GM18873 (cell line): ENCODE results near the gene CXCR6.

Source experiments
- ATAC-seq: cut with Tn5 transposase; IDR thresholded peaks from one replicate; pipeline ENCODE4 v1.9.1; 2021; ENCODE audit warnings: mild to moderate bottlenecking, moderate library complexity, moderate number of reproducible peaks; ENCODE audit not compliant: unreplicated experiment, low FRiP score

CXCR6 gene

GRCh38 chr3:45966371-45966791, 23.1 kb downstream of the CXCR6 start:
- no peak for ATAC-seq

GRCh38 chr3:45966950-45967640, 23.8 kb downstream of the CXCR6 start:
- no peak for ATAC-seq

- no peak for ATAC-seq
These were observed 24.5 kb downstream of the CXCR6 start for GRCh38 chr3:45967724-45968123.

GRCh38 chr3:45968149-45968548, 24.9 kb downstream of the CXCR6 start:
- ATAC-seq = no peak

GRCh38 chr3:45968706-45969105, 25.4 kb downstream of the CXCR6 start:
- no peak for ATAC-seq

GRCh38 chr3:45969116-45969515, 25.9 kb downstream of the CXCR6 start:
- ATAC-seq = no peak

- no peak for ATAC-seq
These were observed 26.7 kb downstream of the CXCR6 start for GRCh38 chr3:45969953-45970352.

GRCh38 chr3:45972534-45973402, 29.5 kb downstream of the CXCR6 start:
- no peak for ATAC-seq

GRCh38 chr3:45974686-45975085, 31.4 kb downstream of the CXCR6 start:
- no peak for ATAC-seq

- ATAC-seq = no peak
These were observed 32.4 kb downstream of the CXCR6 start for GRCh38 chr3:45975686-45976085.

- no peak for ATAC-seq
These were observed 33.2 kb downstream of the CXCR6 start for GRCh38 chr3:45976191-45977091.

- ATAC-seq = no peak
These were observed 34.9 kb downstream of the CXCR6 start for GRCh38 chr3:45978006-45978761.

GRCh38 chr3:45979378-45979777, 36.1 kb downstream of the CXCR6 start:
- ATAC-seq = no peak

- no peak for ATAC-seq
These were observed 37.1 kb downstream of the CXCR6 start for GRCh38 chr3:45980229-45980813.

- no peak for ATAC-seq
These were observed 37.6 kb downstream of the CXCR6 start for GRCh38 chr3:45980819-45981218.

GRCh38 chr3:45981346-45982074, 38.2 kb downstream of the CXCR6 start:
- ATAC-seq = no peak

- no peak for ATAC-seq
These were observed 40.5 kb downstream of the CXCR6 start for GRCh38 chr3:45983770-45984169.

GRCh38 chr3:45984331-45985312, 41.4 kb downstream of the CXCR6 start:
- ATAC-seq = no peak
